GM23338 (cell line): ENCODE results near the gene GLRB. TPM values are rescaled to one million over a fixed set of nuclear protein-coding genes. Genes with fewer than 3 reads are reported as not detected.

Experiments used
- ATAC-seq: fragments of 200-7000 bp; cut with Tn5 transposase; 3 replicates; pipeline ENCODE4 v1.9.1; 2020
- DNase-seq: peaks from one replicate; pipeline ENCODE4 v3.0.0-alpha.2; 2015; ENCODE audit warnings: low spot score
- H2AFZ ChIP-seq: fragments of 200-600 bp; sonication (generic); 2 replicates; pipeline ENCODE4 v1.8.0; 2016; ENCODE audit warnings: antibody characterized with exemption, mild to moderate bottlenecking, moderate library complexity
- H3F3A ChIP-seq: fragments of 200-600 bp; sonication (generic); replicated peaks from 2 replicates; pipeline ENCODE4 v1.8.0; 2017; ENCODE audit warnings: antibody characterized with exemption, mixed run types, low read depth
- H3K27ac ChIP-seq: fragments of 200-600 bp; sonication (generic); 2 replicates; pipeline ENCODE4 v1.6.1; 2016; ENCODE audit warnings: low read depth
- H3K27me3 ChIP-seq: fragments of 200-600 bp; sonication (generic); 2 replicates; pipeline ENCODE4 v1.8.0; 2016; ENCODE audit warnings: mild to moderate bottlenecking, mixed run types, moderate library complexity; ENCODE audit not compliant: insufficient read depth
- H3K36me3 ChIP-seq: fragments of 200-600 bp; sonication (generic); 2 replicates; pipeline ENCODE4 v1.8.0; 2016; ENCODE audit warnings: mild to moderate bottlenecking; ENCODE audit not compliant: insufficient read depth
- H3K4me1 ChIP-seq: fragments of 200-600 bp; sonication (generic); 2 replicates; pipeline ENCODE4 v1.8.0; 2016; ENCODE audit warnings: mild to moderate bottlenecking, moderate library complexity; ENCODE audit not compliant: insufficient read depth
- H3K4me2 ChIP-seq: fragments of 200-600 bp; sonication (generic); 2 replicates; pipeline ENCODE4 v1.7.1; 2017; ENCODE audit warnings: mixed run types
- H3K4me3 ChIP-seq: fragments of 200-600 bp; sonication (generic); 2 replicates; pipeline ENCODE4 v1.6.1; 2016; ENCODE audit warnings: mixed run types
- H3K79me2 ChIP-seq: fragments of 200-600 bp; sonication (generic); replicated peaks from 2 replicates; pipeline ENCODE4 v1.8.0; 2017; ENCODE audit warnings: mild to moderate bottlenecking; ENCODE audit not compliant: insufficient read depth
- H3K9me2 ChIP-seq: fragments of 200-600 bp; sonication (generic); 2 replicates; pipeline ENCODE4 v1.8.0; 2017; ENCODE audit not compliant: insufficient read depth
- H4K20me1 ChIP-seq: fragments of 200-600 bp; sonication (generic); replicated peaks from 2 replicates; pipeline ENCODE4 v1.8.0; 2017; ENCODE audit warnings: mild to moderate bottlenecking; ENCODE audit not compliant: insufficient read depth
- H3K27ac Mint-ChIP-seq: 2 replicates; pipeline ENCODE4 v1.8.0; 2020; ENCODE audit warnings: inconsistent platforms, mild to moderate bottlenecking, moderate library complexity, mixed read lengths
- H3K27me3 Mint-ChIP-seq: 3 replicates; pipeline ENCODE4 v1.8.0; 2022; ENCODE audit warnings: low read depth, mild to moderate bottlenecking, moderate library complexity, mixed read lengths, inconsistent platforms; ENCODE audit not compliant: insufficient read depth, poor library complexity
- H3K36me3 Mint-ChIP-seq: 3 replicates; pipeline ENCODE4 v1.8.0; 2021; ENCODE audit warnings: low read depth, mild to moderate bottlenecking, inconsistent platforms, moderate library complexity, mixed read lengths
- H3K4me1 Mint-ChIP-seq: 3 replicates; pipeline ENCODE4 v1.8.0; 2020; ENCODE audit warnings: mild to moderate bottlenecking, inconsistent platforms, mixed read lengths
- H3K4me3 Mint-ChIP-seq: 3 replicates; pipeline ENCODE4 v1.8.0; 2021; ENCODE audit warnings: moderate library complexity, mild to moderate bottlenecking, inconsistent platforms, mixed read lengths
- H3K9me3 Mint-ChIP-seq: 3 replicates; pipeline ENCODE4 v1.8.0; 2020; ENCODE audit warnings: moderate library complexity, mild to moderate bottlenecking, inconsistent platforms, mixed read lengths
- EZH2 ChIP-seq: fragments of 200-600 bp; sonication (generic); IDR thresholded peaks from one replicate; pipeline ENCODE4 v1.8.0; 2017; ENCODE audit warnings: antibody characterized with exemption, mild to moderate bottlenecking, low read depth; ENCODE audit not compliant: unreplicated experiment
- JUNB ChIP-seq: IDR thresholded peaks from one replicate; pipeline ENCODE4 v1.6.1; 2016; ENCODE audit warnings: antibody characterized with exemption; ENCODE audit not compliant: unreplicated experiment
- REST ChIP-seq: IDR thresholded peaks from one replicate; pipeline ENCODE4 v1.6.1; 2018; ENCODE audit warnings: antibody characterized with exemption; ENCODE audit not compliant: unreplicated experiment
- STAT1 ChIP-seq: IDR thresholded peaks from one replicate; pipeline ENCODE4 v1.6.1; 2016; ENCODE audit warnings: antibody characterized with exemption; ENCODE audit not compliant: unreplicated experiment
- polyA plus RNA-seq: library from polyadenylated mRNA; unstranded; fragments of >200 nt; fragmentation: Nextera tagmentation; extraction: Ambion mirVana; gene quantifications from 2 replicates; pipeline ENCODE4 v1.2.1, GENCODE V29; 2016
- small RNA-seq: library from RNA; depleted of rRNA; stranded (forward); fragments of <200 nt; gene quantifications from one replicate; pipeline ENCODE3, GENCODE V24; 2014; ENCODE audit warnings: low replicate concordance
- total RNA-seq: library from RNA; depleted of rRNA; stranded (reverse); fragments of >200 nt; shearing (Covaris generic); gene quantifications from 2 replicates; pipeline ENCODE4 v1.2.3, GENCODE V29; 2014; rRNA removed

Gene GLRB
- total and polyA plus RNA-seq, 2 experiments from 2014 or later, result 1.0 to 1.3 TPM

- H4K20me1 ChIP-seq, result peaks cover 7% of the 10 kb centered on the region
- peaks cover 70% of the 10 kb centered on the region for H3K27me3 ChIP-seq
- Mint-ChIP-seq H3K27ac (no peak overlapping the region), H3K9me3 (no peaks in the 10 kb centered on the region), H3K4me3 (peak overlapping the region; percentile 86), H3K36me3 (no peaks in the 10 kb centered on the region), H3K4me1 (peaks cover 12% of the 10 kb centered on the region), H3K27me3 (peaks cover 45% of the 10 kb centered on the region)
- H3K36me3 ChIP-seq, result no peaks in the 10 kb centered on the region
- DNase-seq, result peak; percentile 34
- peaks cover 18% of the 10 kb centered on the region for H3K4me1 ChIP-seq
- H3K4me3 ChIP-seq, result peak overlapping the region; percentile 77
- no peaks in the 10 kb centered on the region for H3K9me2 ChIP-seq
- no peak; the same call in 2 of the 3 replicates for ATAC-seq
- H3K27ac ChIP-seq, result no peak overlapping the region
- H2AFZ ChIP-seq, result peak overlapping the region; percentile 100
- peak overlapping the region; percentile 88 for H3K4me2 ChIP-seq
- H3K79me2 ChIP-seq, result no peaks in the 10 kb centered on the region
- no peaks in the 10 kb centered on the region for H3F3A ChIP-seq
- TF ChIP-seq STAT1 (no peak), JUNB (no peak), REST (peak; percentile 4), EZH2 (peak; percentile 68)
Measured at GRCh38 chr4:157221426-157221894, 145.5 kb downstream of the GLRB start.

Small RNA genes within 50 kb of the gene (small RNA-seq; reads per million reads assigned to genes)
- gene RF00019 (not detected), gene RNU6-582P (not detected)

Other genes starting within 250 kb of the GLRB start
- gene PDGFC, start 104.4 kb upstream of the GLRB start, total RNA-seq, result 3.4 and 3.6 TPM in 2 replicates
- 1.3 and 1.8 TPM in 2 replicates for gene PDGFC, start 104.4 kb upstream of the GLRB start, polyA plus RNA-seq
- not detected in 2 replicates for gene GRIA2, start 144.6 kb downstream of the GLRB start, total RNA-seq
- gene GRIA2, start 144.6 kb downstream of the GLRB start, polyA plus RNA-seq, result 0.19 TPM in 1 of 2 replicates, not detected in the other